Stimulated activated CD4-positive, alpha-beta T cell treated with anti-CD3 and anti-CD28 coated beads, Interleukin-2, amount 100 ng/mL, for 48 hours (primary cell): ENCODE measurements around the gene ATP2A2.
A peak's percentile ranks its signal among the peaks of the same experiment; 100 is the strongest.
"Not testable (repeated sequence)": the region's sequence is repeated elsewhere in the genome, so short reads cannot be mapped to it uniquely, and the experiment has no call there.

Source experiments
- DNase-seq, 2 donors: peaks; one replicate each; pipeline ENCODE4 v3.0.0-alpha.2; 2020

Gene ATP2A2

GRCh38 chr12:110343736-110344555, 62.9 kb downstream of the ATP2A2 start:
- DNase-seq = no peak

DNA sequence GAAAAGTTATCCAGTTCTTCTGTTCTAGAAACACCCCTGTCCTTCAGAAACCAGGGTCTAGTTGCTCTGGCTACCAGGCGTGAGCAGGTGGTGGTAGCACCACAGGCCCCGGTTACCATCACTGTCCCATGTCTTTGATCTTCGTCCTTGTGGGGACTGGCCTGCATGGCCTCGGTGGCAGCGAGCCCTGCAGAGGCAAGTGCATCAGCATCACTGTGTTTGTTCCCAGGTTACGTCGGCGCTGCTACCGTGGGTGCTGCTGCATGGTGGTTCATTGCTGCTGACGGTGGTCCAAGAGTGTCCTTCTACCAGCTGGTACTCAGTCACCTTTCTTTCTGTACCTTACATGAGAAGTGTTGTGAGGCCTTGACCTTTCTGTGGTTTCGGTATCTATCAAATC, 63.6 kb downstream of the ATP2A2 start:
- no peak for DNase-seq

GRCh38 chr12:110345176-110345661, 64.2 kb downstream of the ATP2A2 start:
- DNase-seq = no peak

- no peak for DNase-seq
Observed at GRCh38 chr12:110345963-110346362, 64.9 kb downstream of the ATP2A2 start.

GRCh38 chr12:110347767-110348166, 66.7 kb downstream of the ATP2A2 start:
- DNase-seq = no peak

DNA sequence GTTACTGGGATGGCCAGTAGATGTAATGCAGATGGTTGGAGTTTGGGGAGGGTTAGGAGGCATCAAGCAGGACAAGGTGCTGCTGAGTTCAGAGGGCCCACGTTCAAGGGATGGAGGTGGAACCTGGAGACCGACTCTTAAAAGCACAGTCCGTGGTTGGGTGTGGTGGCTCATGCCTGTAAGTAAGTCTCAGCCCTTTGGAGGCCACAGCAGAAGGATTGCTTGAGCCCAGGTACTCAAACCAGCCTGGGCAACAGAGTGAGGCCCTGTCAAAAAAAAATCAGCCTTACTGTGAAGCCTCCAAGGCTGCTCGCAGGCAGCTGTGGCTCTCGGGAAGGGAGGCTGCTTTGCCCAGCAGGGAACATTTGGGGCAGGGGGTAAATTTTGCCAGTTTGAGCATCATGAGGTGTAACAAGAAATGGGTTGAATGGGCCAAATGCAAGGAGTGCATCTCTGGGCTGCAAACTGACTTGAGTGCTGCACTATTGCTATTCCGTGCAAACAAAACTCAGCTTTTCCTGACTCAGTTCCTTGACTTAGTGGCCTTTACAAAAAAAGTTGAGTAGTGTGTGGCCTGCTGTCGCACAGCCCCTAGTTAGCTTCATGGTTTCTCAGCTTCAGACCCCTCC, 67.5 kb downstream of the ATP2A2 start:
- no peak for DNase-seq

DNA sequence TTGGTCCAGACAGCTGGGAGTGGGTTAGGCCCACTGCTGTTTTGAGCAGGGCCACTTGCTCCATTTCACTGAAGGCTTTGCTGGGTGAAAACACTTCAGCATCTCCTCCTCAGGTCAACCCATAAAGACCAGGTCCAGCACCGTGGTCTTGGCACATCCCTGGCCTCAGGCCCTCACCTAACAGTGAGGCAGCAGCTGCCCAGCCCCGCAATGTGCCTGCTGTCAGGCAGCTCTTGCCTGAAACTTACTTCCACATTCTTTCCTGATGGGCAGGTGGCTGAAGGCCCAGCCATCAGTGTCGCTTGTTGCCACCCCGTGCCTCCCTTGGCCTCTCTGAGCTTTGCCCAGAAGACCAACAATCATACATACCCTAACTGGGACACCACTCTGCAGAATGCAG, 68.0 kb downstream of the ATP2A2 start:
- DNase-seq = no peak

GRCh38 chr12:110349514-110350151, 68.6 kb downstream of the ATP2A2 start:
- peak in 1 of 2 donors; percentile 15 for DNase-seq

DNA sequence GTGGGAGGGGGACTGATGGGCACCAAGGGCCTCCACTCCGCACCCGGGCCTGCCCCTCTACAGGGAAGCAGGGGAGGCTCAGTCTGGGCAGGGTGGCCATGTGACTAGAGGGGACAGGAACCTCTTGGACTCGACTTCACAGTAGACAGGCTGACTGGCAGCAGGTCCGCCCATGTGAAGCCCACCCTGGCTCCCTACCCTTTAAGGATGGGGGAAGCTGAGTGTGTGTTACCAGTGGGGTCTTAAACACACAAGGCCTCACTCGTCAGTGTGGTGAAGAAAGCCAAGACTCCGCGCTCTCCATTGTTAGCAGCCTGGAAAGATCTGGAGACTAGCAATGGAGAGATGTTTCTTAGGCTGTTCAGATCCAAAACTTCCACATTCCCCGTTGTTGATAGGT, 70.1 kb downstream of the ATP2A2 start:
- no peak for DNase-seq

DNA sequence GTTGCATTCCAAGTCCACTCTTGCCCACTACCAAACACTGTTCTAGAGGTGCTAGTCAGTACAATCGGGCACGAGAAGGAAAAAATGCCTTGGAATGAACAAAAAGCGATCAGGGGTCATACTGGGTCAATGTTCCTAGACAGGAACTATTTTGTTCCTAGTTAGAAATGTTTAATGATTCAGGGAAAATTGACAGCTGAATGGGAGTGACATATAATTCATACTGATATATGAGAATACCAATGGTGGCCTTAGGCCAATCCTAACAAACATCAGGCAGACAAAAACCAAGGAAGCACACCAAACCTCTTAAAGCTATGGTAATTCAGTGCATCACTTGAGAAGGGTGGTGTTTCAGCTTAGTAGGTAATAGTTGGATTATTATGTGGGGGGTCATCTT, 71.4 kb downstream of the ATP2A2 start:
- no peak for DNase-seq

GRCh38 chr12:110353211-110353965, 72.3 kb downstream of the ATP2A2 start:
- DNase-seq = no peak

- DNase-seq = no peak
Observed at GRCh38 chr12:110354172-110354780, 73.2 kb downstream of the ATP2A2 start.

GRCh38 chr12:110355073-110355472, 74.0 kb downstream of the ATP2A2 start:
- DNase-seq = no peak

- not testable (repeated sequence) for DNase-seq
Observed at GRCh38 chr12:110358384-110359097, 77.5 kb downstream of the ATP2A2 start.

- DNase-seq = no peak
Observed at GRCh38 chr12:110361216-110361615, 80.2 kb downstream of the ATP2A2 start.

DNA sequence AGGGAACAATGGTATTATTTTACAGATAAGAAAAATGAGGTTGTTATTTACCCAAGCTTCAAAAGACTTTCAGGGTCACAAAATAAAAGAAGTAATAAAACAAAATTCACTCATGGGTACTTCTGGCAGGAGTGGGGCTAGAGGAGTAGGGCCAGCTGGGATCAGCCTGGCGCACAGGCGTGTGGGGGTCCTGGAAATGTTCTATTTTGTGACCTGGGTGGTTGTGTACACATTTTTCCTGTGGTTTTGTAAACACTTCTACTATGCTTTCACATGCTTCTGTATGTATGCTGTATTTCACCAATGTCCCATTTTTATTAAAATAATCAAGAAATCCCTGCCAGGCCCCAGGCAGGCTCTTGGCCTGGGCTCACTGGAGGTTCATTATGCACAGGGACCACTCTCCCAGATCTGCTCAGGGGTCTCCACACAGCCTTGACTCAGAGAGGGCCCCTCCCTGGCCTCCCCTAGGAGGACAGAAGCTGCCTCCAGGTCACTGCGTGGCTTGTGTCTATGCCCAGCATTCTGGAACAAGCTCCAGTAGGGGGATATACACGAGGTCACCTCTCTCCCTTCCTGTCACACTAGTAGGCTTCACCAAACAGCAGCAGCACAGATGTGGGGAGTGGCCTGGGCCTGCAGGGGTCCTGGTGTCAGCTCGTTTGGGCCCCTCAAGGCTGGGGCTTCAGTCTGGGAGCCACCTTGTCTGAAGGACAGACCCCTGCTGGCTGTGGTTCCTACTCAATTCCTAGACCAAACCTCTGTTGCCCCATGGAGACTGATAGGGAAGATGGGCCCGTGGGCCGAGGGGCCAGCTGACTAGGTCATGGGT, 84.7 kb downstream of the ATP2A2 start:
- no peak for DNase-seq

- DNase-seq = no peak
Observed at GRCh38 chr12:110366321-110367142, 85.5 kb downstream of the ATP2A2 start.

DNA sequence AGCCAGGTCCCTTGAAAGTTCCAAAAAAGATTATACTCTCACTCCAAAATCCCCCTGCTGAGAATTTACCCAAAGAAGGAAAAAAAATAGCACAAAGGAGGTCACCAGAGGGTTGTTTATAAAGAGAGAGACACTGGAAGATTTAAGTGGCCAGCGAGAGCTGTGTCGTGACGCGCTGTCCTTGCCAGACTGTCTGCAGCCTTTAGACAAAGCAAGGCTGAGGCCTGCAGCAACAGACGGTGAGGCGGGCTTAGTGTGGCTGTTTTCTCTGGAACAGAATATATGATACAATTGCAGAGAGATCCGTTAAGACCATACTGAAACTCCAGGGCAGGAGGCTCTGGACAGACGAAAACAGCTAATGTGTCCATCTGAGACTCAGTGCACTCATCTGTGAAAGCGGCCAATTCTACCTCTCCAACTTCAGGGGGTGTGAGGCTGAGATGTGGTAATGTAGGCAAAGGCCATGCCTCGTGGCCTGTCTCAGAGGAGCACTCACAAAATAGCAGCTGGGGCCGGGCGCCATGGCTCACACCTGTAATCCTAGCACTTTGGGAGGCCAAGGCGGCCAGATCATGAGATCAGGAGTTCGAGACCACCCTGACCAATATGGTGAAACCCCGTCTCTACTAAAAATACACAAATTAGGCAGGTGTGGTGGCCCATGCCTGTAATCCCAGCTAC, 86.3 kb downstream of the ATP2A2 start:
- DNase-seq = no peak

- no peak for DNase-seq
Observed at GRCh38 chr12:110369992-110370391, 88.9 kb downstream of the ATP2A2 start.
